EH (cell line): ENCODE data around the gene GFPT1.
"Not testable (repeated sequence)": the region's sequence is repeated elsewhere in the genome, so short reads cannot be mapped to it uniquely, and the experiment has no call there.

ENCODE experiments used
- DNase-seq: peaks from one replicate; pipeline ENCODE4 v3.0.0-alpha.2; 2015; ENCODE audit warnings: low read depth

The GFPT1 gene

GRCh38 chr2:69383176-69383812 is 3.7 kb downstream of the GFPT1 start:
- no peak for DNase-seq

DNA sequence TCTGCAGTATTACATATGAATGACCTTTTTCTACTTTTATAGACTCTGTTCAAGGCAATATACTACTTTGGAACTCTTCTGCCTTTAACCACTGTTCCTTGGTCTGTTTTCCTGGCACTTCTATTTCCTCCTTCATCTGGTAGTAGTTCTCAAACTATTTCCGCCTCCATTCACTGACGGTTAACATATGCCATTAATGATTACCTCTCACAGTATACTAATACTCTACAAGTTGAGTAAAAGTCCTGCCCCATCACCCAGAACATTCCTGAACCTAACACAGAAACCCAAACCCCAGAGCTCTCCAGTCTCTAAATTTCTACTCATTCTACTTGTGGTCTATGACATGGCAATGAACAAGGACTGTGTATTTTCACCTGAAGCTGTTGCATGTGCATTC is 4.5 kb downstream of the GFPT1 start:
- DNase-seq = no peak

DNA sequence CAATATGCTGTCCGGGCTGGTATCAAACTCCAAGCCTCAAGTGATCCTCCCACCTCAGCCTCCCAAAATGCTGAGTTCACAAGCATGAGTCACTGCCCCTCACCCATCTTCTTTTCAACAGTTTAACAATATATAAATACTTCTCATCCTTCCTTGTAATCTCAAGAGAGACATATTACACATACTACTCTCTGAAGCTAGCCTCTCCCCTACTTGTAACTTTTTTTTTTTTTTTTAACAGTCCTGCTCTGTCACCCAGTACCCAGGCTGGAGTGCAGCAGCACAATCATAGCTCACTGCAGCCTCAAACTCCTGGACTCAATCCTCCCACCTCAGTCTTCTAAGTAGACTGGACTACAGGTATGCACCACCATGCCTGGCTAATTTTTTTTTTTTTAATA is 5.7 kb downstream of the GFPT1 start:
- DNase-seq = peak; percentile 63

- DNase-seq = peak; percentile 25
Measured at GRCh38 chr2:69380072-69380917, 6.7 kb downstream of the GFPT1 start.

GRCh38 chr2:69376403-69376802 is 10.6 kb downstream of the GFPT1 start:
- DNase-seq = no peak

- peak; percentile 35 for DNase-seq
Measured at GRCh38 chr2:69375494-69376353, 11.3 kb downstream of the GFPT1 start.

GRCh38 chr2:69372767-69373166 is 14.3 kb downstream of the GFPT1 start:
- no peak for DNase-seq

DNA sequence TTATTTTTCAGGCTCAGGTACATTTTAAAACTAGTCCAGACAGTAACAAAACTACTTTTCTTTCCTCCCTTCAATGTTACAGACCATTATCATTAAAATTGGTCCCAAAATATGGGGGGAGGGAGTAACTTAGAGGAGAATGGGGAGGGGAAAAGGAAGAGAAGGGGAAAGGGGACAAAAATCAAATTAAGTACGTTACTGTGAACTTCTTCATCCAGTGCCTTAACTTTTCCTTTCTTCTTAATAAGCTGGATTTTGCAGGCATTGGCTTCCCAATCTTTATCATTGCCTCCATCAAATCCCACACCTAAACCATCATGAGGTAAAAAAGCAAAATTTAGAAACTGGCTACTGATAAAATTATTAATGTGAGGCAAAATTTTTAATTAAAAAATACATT is 17.2 kb downstream of the GFPT1 start:
- DNase-seq = no peak

DNA sequence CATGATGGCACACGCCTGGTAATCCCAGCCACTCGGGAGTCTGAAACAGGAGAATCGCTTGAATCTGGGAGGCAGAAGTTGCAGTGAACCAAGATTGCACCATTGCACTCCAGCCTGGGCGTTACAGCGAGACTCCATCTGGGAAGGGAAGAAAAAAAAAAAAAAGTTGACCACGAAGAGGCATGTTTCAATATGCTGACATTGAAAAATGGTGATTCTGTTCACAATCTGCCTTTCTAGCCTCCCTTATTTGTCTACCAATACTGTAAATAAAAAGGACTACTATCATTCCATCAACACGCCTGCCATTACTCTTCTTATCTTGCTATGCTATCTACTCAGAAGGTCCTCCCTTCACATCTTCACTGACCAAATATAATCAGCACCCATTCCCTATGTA is 18.4 kb downstream of the GFPT1 start:
- DNase-seq = no peak

DNA sequence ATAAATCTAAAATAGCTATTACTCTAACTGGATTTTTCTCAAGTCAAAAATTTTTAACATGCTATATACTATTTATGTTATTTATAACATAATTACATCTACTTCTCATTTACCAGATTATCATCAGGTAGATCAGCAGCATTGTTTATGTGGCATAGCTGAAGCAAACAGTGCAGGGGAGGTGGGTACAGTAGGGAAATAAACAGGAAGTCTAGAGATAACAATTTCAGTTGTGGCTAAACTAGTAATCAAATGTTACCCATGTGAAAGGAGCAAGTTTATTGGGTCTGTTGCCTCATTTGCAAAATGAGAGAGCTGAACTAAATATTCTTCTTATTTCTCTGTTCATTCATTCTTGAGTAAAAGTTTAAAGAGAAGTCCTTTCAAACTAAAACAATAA is 27.7 kb downstream of the GFPT1 start:
- DNase-seq = no peak

DNA sequence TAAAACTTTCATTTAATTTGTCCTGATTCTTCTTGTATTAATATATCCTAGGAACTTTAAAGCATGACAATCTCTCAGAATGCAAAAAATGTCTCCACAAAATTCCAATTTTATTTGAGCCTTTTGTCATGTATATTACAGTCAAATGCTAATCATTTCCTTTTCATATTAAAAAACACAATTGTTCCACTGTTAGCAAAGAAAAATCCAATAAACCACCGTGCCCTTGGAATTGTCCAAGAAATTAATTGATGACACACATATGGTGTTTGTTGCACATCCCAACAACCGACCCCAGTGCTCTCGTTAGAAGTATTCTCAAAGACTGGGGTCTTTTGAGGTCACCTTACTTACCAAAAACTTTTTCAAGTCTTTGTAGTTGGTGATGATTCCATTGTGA is 28.1 kb downstream of the GFPT1 start:
- DNase-seq = no peak

DNA sequence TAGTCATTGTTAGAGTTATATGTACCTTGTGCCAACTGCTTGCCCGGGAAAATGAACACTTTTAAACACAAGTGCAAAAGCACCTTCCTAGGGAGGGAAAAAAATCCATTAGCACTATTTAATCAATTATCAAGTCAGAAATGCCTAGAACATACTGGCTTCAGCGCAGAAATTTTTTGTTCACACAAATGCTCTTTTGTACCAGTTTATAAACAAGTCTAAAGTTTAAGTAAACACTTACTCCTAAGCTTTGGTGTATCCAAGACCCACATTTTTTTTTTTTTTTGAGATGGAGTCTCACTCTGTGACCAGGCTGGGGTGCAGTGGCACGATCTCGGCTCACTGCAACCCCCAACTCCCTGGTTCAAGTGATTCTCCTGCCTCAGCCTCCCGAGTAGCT is 30.6 kb downstream of the GFPT1 start:
- no peak for DNase-seq

- DNase-seq = not testable (repeated sequence)
Measured at GRCh38 chr2:69354976-69355375, 32.1 kb downstream of the GFPT1 start.

GRCh38 chr2:69353360-69353759 is 33.7 kb downstream of the GFPT1 start:
- peak; percentile 29 for DNase-seq

- DNase-seq = no peak
Measured at GRCh38 chr2:69348781-69349180, 38.2 kb downstream of the GFPT1 start.

GRCh38 chr2:69345434-69345833 is 41.6 kb downstream of the GFPT1 start:
- DNase-seq = peak; percentile 3

GRCh38 chr2:69344305-69344704 is 42.7 kb downstream of the GFPT1 start:
- peak; percentile 3 for DNase-seq

- DNase-seq = peak; percentile 78
Measured at GRCh38 chr2:69340101-69340775, 46.8 kb downstream of the GFPT1 start.

DNA sequence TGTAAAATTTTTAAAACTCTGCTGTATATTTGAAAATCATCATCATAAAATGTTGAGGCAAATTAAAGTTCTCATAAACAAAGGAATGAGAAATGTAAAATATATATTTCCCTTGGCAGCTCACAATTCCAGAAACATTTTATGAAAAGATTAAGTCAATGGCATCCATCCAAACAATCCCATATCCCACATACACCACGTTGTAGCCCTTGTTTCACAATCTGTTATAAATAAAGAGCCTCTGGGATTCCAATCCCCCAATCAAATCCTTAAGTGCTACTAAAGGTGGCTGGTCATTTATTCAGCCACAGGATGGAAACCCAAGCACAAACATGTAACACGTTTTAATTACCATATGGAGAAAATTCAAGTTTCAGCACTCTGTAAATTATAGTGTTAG is 51.7 kb downstream of the GFPT1 start:
- DNase-seq = peak; percentile 35

DNA sequence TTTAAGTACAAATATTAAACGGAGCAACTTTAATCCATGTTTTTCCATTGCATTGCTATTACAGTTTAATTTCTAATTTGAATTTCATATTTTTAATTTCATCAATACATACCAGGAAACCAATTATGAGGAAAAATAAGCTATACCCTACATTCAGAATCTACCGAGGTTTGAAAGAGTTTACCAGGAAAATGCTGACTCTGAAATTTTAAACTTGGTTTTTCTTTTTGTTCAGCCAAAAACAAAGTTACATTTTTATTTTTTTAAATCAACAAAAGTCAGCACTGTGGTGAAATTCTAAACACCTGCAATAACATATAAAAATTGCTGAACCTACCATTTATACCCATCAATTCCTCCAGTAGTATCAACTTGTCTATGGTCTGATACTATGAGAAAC is 53.7 kb downstream of the GFPT1 start:
- no peak for DNase-seq

- no peak for DNase-seq
Measured at GRCh38 chr2:69330781-69331180, 56.2 kb downstream of the GFPT1 start.

- no peak for DNase-seq
Measured at GRCh38 chr2:69322631-69323030, 64.4 kb downstream of the GFPT1 start.
